ENCODE measurements around the gene SLC25A21. TPM values are rescaled to one million over a fixed set of nuclear protein-coding genes. Genes with fewer than 3 reads are reported as not detected.

SLC25A21 gene
- total RNA-seq, 4 donors from 2014 or later: 0.82 to 11.1 TPM; not detected in 2

- Histone ChIP-seq H3K27me3 (peaks cover 100% of the 10 kb centered on the region), H3K4me3 (no peak overlapping the region), H3K4me1 (peaks cover 8 to 32% (median 24%) of the 10 kb centered on the region in 4 donors), H3K27ac (no peak overlapping the region), H3K9me3 (no peaks in the 10 kb centered on the region), H3K36me3 (no peaks in the 10 kb centered on the region)
- intact Hi-C loops (cut with DNase I; ENCODE audit: low total_unique reads): no loop called here
- no peak for DNase-seq
- 41 to 58% methylated on average over 3 of the region's 3 CpGs for WGBS, 2 donors (ENCODE audit: low coverage in 1 of 2)
- no peak for TF ChIP-seq CTCF (IDR thresholded peaks at IDR 0.05)
- TF ChIP-seq POLR2AphosphoS5 (IDR thresholded peaks at IDR 0.05): no peak
- no peak for TF ChIP-seq POLR2A (IDR thresholded peaks at IDR 0.05)
- no peak for TF ChIP-seq EP300 (IDR thresholded peaks at IDR 0.05; ENCODE audit: low read depth)
- in situ Hi-C loops (cut with MboI; ENCODE audit: low pct_ligation_motif_present in 1 of 4, low pct_unique_long_range_greater_than_20kb in 1 of 4, low sequenced_read_pairs in 3 of 4): loop anchor here in 2 of 4 donors (25.0 kb wide), 2 partner anchors 284 to 509 kb away; partner anchors contain the start of gene SLC25A21 (in 1 of the 2)
Observed at GRCh38 chr14:36653413-36653812, 519.0 kb downstream of the SLC25A21 start.

GRCh38 chr14:36652542-36653201, 519.7 kb downstream of the SLC25A21 start:
- intact Hi-C loops (cut with DNase I; ENCODE audit: low total_unique reads): no loop called here

GRCh38 chr14:36649872-36650650, 522.3 kb downstream of the SLC25A21 start:
- no peak for TF ChIP-seq EP300 (IDR thresholded peaks at IDR 0.05; ENCODE audit: low read depth)
- no peak for TF ChIP-seq POLR2A (IDR thresholded peaks at IDR 0.05)
- TF ChIP-seq POLR2AphosphoS5 (IDR thresholded peaks at IDR 0.05): no peak
- TF ChIP-seq CTCF (IDR thresholded peaks at IDR 0.05): no peak
- in situ Hi-C loops (cut with MboI; ENCODE audit: low pct_ligation_motif_present in 1 of 4, low pct_unique_long_range_greater_than_20kb in 1 of 4, low sequenced_read_pairs in 3 of 4): loop anchor here (10.0 to 25.0 kb wide), 3 partner anchors 285 to 512 kb away; partner anchors contain the start of gene SLC25A21 (in 1 of the 4)

More at GRCh38 chr14:36652542-36653201, 519.7 kb downstream of the SLC25A21 start:
- H3K27ac ChIP-seq: no peak overlapping the region
- no peak for DNase-seq
- H3K4me1 ChIP-seq: peaks cover 10 to 32% (median 28%) of the 10 kb centered on the region in 4 donors
- H3K4me3 ChIP-seq: no peak overlapping the region
- H3K9me3 ChIP-seq: no peaks in the 10 kb centered on the region
- in situ Hi-C loops (cut with MboI; ENCODE audit: low pct_ligation_motif_present in 1 of 4, low pct_unique_long_range_greater_than_20kb in 1 of 4, low sequenced_read_pairs in 3 of 4): loop anchor here in 2 of 4 donors (25.0 kb wide), 2 partner anchors 285 to 510 kb away; partner anchors contain the start of gene SLC25A21 (in 1 of the 2)
- no peaks in the 10 kb centered on the region for H3K36me3 ChIP-seq
- H3K27me3 ChIP-seq: peaks cover 100% of the 10 kb centered on the region
- TF ChIP-seq POLR2AphosphoS5 (IDR thresholded peaks at IDR 0.05): no peak
- TF ChIP-seq EP300 (IDR thresholded peaks at IDR 0.05; ENCODE audit: low read depth): no peak
- no peak for TF ChIP-seq CTCF (IDR thresholded peaks at IDR 0.05)

More at GRCh38 chr14:36649872-36650650, 522.3 kb downstream of the SLC25A21 start:
- intact Hi-C loops (cut with DNase I; ENCODE audit: low total_unique reads): no loop called here
- H3K27me3 ChIP-seq: peaks cover 100% of the 10 kb centered on the region
- H3K4me1 ChIP-seq: peaks cover 9 to 19% (median 17%) of the 10 kb centered on the region in 4 donors
- no peak for DNase-seq
- no peaks in the 10 kb centered on the region for H3K36me3 ChIP-seq
- no peaks in the 10 kb centered on the region for H3K9me3 ChIP-seq
- no peak overlapping the region for H3K4me3 ChIP-seq
- H3K27ac ChIP-seq: no peak overlapping the region
- WGBS, 2 donors (ENCODE audit: low coverage in 1 of 2): 19 to 38% methylated on average over 2 to 4 of the region's 4 CpGs
